K562 (cell line): ENCODE measurements around the gene OPA1. TPM values are rescaled to one million over a fixed set of nuclear protein-coding genes. Genes with fewer than 3 reads are reported as not detected.

ENCODE experiments used
- ATAC-seq: fragments of 200-7000 bp; cut with Tn5 transposase; 3 replicates; pipeline ENCODE4 v1.9.1; 2020; ENCODE audit warnings: moderate library complexity
- BruUV-seq: library from RNA; stranded (reverse); fragments of 400-500 nt; replicated peaks from 2 replicates; lab custom pipeline; 2021; lab: Mats Ljungman, UMichigan
- CTCF ChIA-PET: fragments of 300-600 bp; formaldehyde crosslinking; extraction: SDS; loops from one replicate; lab custom pipeline; 2021; ENCODE audit warnings: low intra/inter-chr PET ratio; lab: Yijun Ruan, JAX
- POLR2A ChIA-PET: fragments of 300-600, 350-650 bp; sonication (Branson Sonifier 250); formaldehyde crosslinking; extraction: SDS; loops from one replicate; lab custom pipeline; 2021; ENCODE audit warnings: antibody characterized with exemption, inconsistent platforms; lab: Yijun Ruan, JAX
- DNase-seq, 4 experiments: peaks; one replicate each; pipeline versions ENCODE4 v3.0.0 to v3.0.0-alpha.2; 2011 to 2018; ENCODE audit warnings: low spot score in 3 of 4, mixed read lengths in 3 of 4; ENCODE audit errors: extremely low read depth in 1 of 4
- FAIRE-seq: peaks from 2 replicates; lab custom pipeline; 2011; peaks lifted over from hg19 to GRCh38; lab: Jason Lieb, UNC
- H2AFZ ChIP-seq: 2 replicates; pipeline ENCODE4 v1.6.0; 2011; ENCODE audit warnings: low read depth, low read length, control low read depth, inconsistent platforms
- H3K27ac ChIP-seq: fragments of 200-600 bp; 3 replicates; pipeline ENCODE4 v1.8.0; 2011; ENCODE audit warnings: low read depth, mild to moderate bottlenecking, control low read depth, inconsistent platforms, low read length, moderate library complexity, mixed read lengths; ENCODE audit errors: extremely low read depth
- H3K27me3 ChIP-seq, 2 experiments: fragments of 300-600 bp in 1 of 2; 2 replicates in 1 of 2; 3 replicates in 1 of 2; pipeline versions ENCODE4 v1.6.0 to v1.8.0; 2011; ENCODE audit warnings: inconsistent platforms in 2 of 2, low read length in 2 of 2, mild to moderate bottlenecking in 1 of 2, mixed read lengths in 1 of 2, moderate library complexity in 1 of 2; ENCODE audit not compliant: control insufficient read depth in 2 of 2, insufficient read depth in 2 of 2
- H3K36me3 ChIP-seq: fragments of 300-600 bp; 3 replicates; pipeline ENCODE4 v1.8.0; 2011; ENCODE audit warnings: mild to moderate bottlenecking, low read length, inconsistent platforms; ENCODE audit not compliant: control insufficient read depth, insufficient read depth
- H3K4me1 ChIP-seq, 2 experiments: fragments of 200-600 bp in 1 of 2; replicated peaks in 1 of 2; 2 replicates in 1 of 2; 3 replicates in 1 of 2; pipeline versions ENCODE4 v1.5.1 to v1.8.0; 2011; ENCODE audit warnings: inconsistent platforms in 2 of 2, low read length in 2 of 2, mild to moderate bottlenecking in 1 of 2, mixed read lengths in 1 of 2, moderate library complexity in 1 of 2; ENCODE audit not compliant: control insufficient read depth in 2 of 2, insufficient read depth in 2 of 2
- H3K4me2 ChIP-seq: 2 replicates; pipeline ENCODE4 v1.6.1; 2011; ENCODE audit warnings: low read length, control low read depth, inconsistent platforms, mixed read lengths; ENCODE audit not compliant: insufficient read depth
- H3K4me3 ChIP-seq: fragments of 200-600 bp; sonication (generic), shearing (Covaris generic); 2 replicates; pipeline ENCODE4 v1.5.1; 2016; ENCODE audit warnings: control low read depth, inconsistent platforms
- H3K79me2 ChIP-seq: fragments of 200-600 bp; 3 replicates; pipeline ENCODE4 v1.8.0; 2011; ENCODE audit warnings: low read length, inconsistent platforms; ENCODE audit not compliant: control insufficient read depth, insufficient read depth
- H3K9ac ChIP-seq, 2 experiments: 2 replicates each; pipeline versions ENCODE4 v1.6.0 to v1.6.1; 2011; ENCODE audit warnings: low read depth in 2 of 2, low read length in 2 of 2, control low read depth in 1 of 2, inconsistent platforms in 1 of 2, mild to moderate bottlenecking in 1 of 2, mixed read lengths in 1 of 2; ENCODE audit not compliant: insufficient read depth in 1 of 2
- H3K9me1 ChIP-seq: one replicate; pipeline ENCODE4 v1.6.0; 2011; ENCODE audit warnings: inconsistent platforms, mild to moderate bottlenecking, low read length, moderate library complexity; ENCODE audit not compliant: control insufficient read depth, insufficient read depth
- H3K9me3 ChIP-seq: replicated peaks from 2 replicates; pipeline ENCODE4 v1.5.1; 2011; ENCODE audit warnings: low read depth, low read length, inconsistent platforms; ENCODE audit not compliant: control insufficient read depth, insufficient read depth
- H4K20me1 ChIP-seq: replicated peaks from 2 replicates; pipeline ENCODE4 v1.6.1; 2011; ENCODE audit warnings: low read length, inconsistent platforms, mixed read lengths; ENCODE audit not compliant: control insufficient read depth, insufficient read depth
- CBFA2T3 ChIP-seq: fragments of 450-650 bp; IDR thresholded peaks from 2 replicates; pipeline ENCODE4 v1.6.1; 2017
- CTCFL ChIP-seq: IDR thresholded peaks from 2 replicates; pipeline ENCODE4 v1.6.1; 2011; ENCODE audit warnings: borderline replicate concordance, low read depth, mild to moderate bottlenecking, moderate library complexity, low read length; ENCODE audit not compliant: insufficient read depth, poor library complexity, severe bottlenecking
- MAFF ChIP-seq: IDR thresholded peaks from 2 replicates; pipeline ENCODE4 v1.6.1; 2012; ENCODE audit warnings: low read length, improper control_type of control experiment
- MAFG ChIP-seq: fragments of 450-650 bp; conservative IDR thresholded peaks from 2 replicates; pipeline ENCODE4 v1.6.1; 2016; ENCODE audit warnings: missing genetic modification characterization, missing compliant biosample characterization
- NRF1 ChIP-seq, 2 experiments: fragments of 450-650 bp; IDR thresholded peaks in 1 of 2; conservative IDR thresholded peaks in 1 of 2; 2 replicates each; pipeline ENCODE4 v1.6.1; 2014; ENCODE audit warnings: mild to moderate bottlenecking in 2 of 2
- RNF219 ChIP-seq: fragments of 250-450 bp; sonication (Bioruptor Pico); IDR thresholded peaks from 2 replicates; pipeline ENCODE4 v1.5.0; 2022; ENCODE audit warnings: mild to moderate bottlenecking
- ZC3H8 ChIP-seq: fragments of 450-650 bp; IDR thresholded peaks from 2 replicates; pipeline ENCODE4 v1.6.1; 2017
- WGBS: fragments of 100-300 bp; shearing (Covaris generic); methylation state at CpG from one replicate; pipeline ENCODE4 v1.1.6; 2016; ENCODE audit warnings: low coverage, mixed read lengths; ENCODE audit not compliant: insufficient coverage; ENCODE audit errors: missing lambda C conversion rate; 5-methylcytosine and 5-hydroxymethylcytosine counted together
- in situ Hi-C: fragments of 300-500 bp; cut with MboI; formaldehyde crosslinking; loops from 4 replicates; pipeline ENCODE4 v1.15.0; 2018; ENCODE audit warnings: inconsistent platforms, mixed read lengths
- intact Hi-C: fragments of 100-400 bp; cut with micrococcal nuclease; formaldehyde crosslinking; loops from 2 replicates; pipeline ENCODE4 v1.14.2; 2022
- polyA plus RNA-seq, 8 experiments: library from polyadenylated mRNA; depleted of rRNA in 4 of 8; stranded (reverse) in 5 of 8; unstranded in 3 of 8; fragments of >200 nt; fragmentation: Nextera tagmentation in 2 of 8; fragmentation: Illumina TruSeq in 1 of 8; extraction: Ambion mirVana in 2 of 8; extraction: Trizol in 1 of 8; gene quantifications; 2 replicates each; pipeline versions ENCODE4 v1.2.1 to v1.2.3, GENCODE V29; 2011 to 2014; ENCODE audit warnings: inconsistent platforms in 1 of 8, missing spikeins in 1 of 8
- total RNA-seq, 7 experiments: library from RNA; depleted of rRNA in 6 of 7; stranded (reverse); fragments of >200 nt in 6 of 7; fragmentation: Illumina TruSeq in 2 of 7; extraction: Trizol in 2 of 7; gene quantifications; 2 replicates each; pipeline versions ENCODE4 v1.2.1 to v1.2.3, GENCODE V29; 2011 to 2021; ENCODE audit warnings: low replicate concordance in 1 of 7
- TF ChIP-seq, protein P1 (sequence below): fragments of 450-650 bp; IDR thresholded peaks from 2 replicates; pipeline ENCODE4 v1.6.1; 2016; ENCODE audit warnings: missing biosample characterization, missing genetic modification characterization
- TF ChIP-seq, protein P2 (sequence below), 2 experiments: fragments of 450-650 bp in 1 of 2; sonication (generic) in 1 of 2; formaldehyde crosslinking; conservative IDR thresholded peaks; 2 replicates each; pipeline versions ENCODE4 v1.4.0 to v1.8.1; 2020 to 2022; ENCODE audit warnings: mild to moderate bottlenecking in 1 of 2, missing genetic modification reagents in 1 of 2
- TF ChIP-seq, protein P3 (sequence below): sonication (generic); formaldehyde crosslinking; IDR thresholded peaks from 2 replicates; pipeline ENCODE4 v1.8.1; 2023; ENCODE audit warnings: mild to moderate bottlenecking, missing genetic modification reagents

The OPA1 gene
- total and polyA plus RNA-seq, 9 of the 15 experiments (the other 6 are each of a cell fraction or from before 2014, with no cell fraction given): 19.7 to 127 (median 94.7) TPM

DNA sequence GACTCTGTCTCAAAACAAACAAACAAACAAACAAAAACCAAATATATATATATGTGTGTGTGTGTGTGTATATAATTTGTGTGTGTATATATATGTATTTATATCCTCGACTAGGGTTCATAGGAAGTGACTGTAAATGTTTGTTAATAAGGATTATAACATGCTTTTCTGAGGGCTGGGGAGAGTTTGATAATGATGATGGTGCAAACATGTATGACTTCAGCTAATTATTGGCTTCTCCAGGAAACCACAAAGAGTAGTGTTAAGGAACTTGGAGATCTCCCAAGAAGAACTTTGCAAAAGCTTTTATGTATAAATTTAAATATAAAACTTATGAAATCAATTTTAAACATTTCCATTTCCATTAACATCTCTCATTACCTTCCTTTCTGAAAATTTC, 3.9 kb upstream of the OPA1 start:
- Histone ChIP-seq H3K9me1 (no peaks in the 10 kb centered on the region), H3K4me3 (no peak overlapping the region), H3K4me2 (no peak overlapping the region), H3K9ac (no peak overlapping the region), H3K4me1 (peaks cover 5 to 17% of the 10 kb centered on the region in 2 experiments; a peak in 3 of 5 replicates), H2AFZ (no peak overlapping the region), H3K9me3 (no peaks in the 10 kb centered on the region), H4K20me1 (no peaks in the 10 kb centered on the region), H3K79me2 (peaks cover 16% of the 10 kb centered on the region), H3K27ac (no peak overlapping the region), H3K36me3 (no peaks in the 10 kb centered on the region), H3K27me3 (no peaks in the 10 kb centered on the region)
- in situ Hi-C loops (no loop called here), intact Hi-C loops (no loop called here)
- BruUV-seq: no TSS peak
- TF ChIP-seq, protein P1, sequence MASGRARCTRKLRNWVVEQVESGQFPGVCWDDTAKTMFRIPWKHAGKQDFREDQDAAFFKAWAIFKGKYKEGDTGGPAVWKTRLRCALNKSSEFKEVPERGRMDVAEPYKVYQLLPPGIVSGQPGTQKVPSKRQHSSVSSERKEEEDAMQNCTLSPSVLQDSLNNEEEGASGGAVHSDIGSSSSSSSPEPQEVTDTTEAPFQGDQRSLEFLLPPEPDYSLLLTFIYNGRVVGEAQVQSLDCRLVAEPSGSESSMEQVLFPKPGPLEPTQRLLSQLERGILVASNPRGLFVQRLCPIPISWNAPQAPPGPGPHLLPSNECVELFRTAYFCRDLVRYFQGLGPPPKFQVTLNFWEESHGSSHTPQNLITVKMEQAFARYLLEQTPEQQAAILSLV (tag): no peak
- TF ChIP-seq, protein P2, sequence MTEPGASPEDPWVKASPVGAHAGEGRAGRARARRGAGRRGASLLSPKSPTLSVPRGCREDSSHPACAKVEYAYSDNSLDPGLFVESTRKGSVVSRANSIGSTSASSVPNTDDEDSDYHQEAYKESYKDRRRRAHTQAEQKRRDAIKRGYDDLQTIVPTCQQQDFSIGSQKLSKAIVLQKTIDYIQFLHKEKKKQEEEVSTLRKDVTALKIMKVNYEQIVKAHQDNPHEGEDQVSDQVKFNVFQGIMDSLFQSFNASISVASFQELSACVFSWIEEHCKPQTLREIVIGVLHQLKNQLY (CRISPR knock-in tag; conservative IDR thresholded peaks at IDR 0.05): no peak
- TF ChIP-seq RNF219 (CRISPR knock-in tag): no peak
- no peak for TF ChIP-seq MAFF
- TF ChIP-seq CTCFL: no peak
- TF ChIP-seq ZC3H8: no peak
- TF ChIP-seq MAFG (tag): no peak
- TF ChIP-seq NRF1 (conservative IDR thresholded peaks at IDR 0.05 in 1 of 2, IDR thresholded peaks at IDR 0.05 in 1 of 2): no peak
- TF ChIP-seq CBFA2T3: no peak
- TF ChIP-seq, protein P3, sequence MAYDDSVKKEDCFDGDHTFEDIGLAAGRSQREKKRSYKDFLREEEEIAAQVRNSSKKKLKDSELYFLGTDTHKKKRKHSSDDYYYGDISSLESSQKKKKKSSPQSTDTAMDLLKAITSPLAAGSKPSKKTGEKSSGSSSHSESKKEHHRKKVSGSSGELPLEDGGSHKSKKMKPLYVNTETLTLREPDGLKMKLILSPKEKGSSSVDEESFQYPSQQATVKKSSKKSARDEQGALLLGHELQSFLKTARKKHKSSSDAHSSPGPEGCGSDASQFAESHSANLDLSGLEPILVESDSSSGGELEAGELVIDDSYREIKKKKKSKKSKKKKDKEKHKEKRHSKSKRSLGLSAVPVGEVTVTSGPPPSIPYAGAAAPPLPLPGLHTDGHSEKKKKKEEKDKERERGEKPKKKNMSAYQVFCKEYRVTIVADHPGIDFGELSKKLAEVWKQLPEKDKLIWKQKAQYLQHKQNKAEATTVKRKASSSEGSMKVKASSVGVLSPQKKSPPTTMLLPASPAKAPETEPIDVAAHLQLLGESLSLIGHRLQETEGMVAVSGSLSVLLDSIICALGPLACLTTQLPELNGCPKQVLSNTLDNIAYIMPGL (CRISPR knock-in tag): no peak
- CTCF ChIA-PET: no interaction called here
- 14% methylated on average over 1 of the region's 1 CpG for WGBS
- FAIRE-seq: no peak
- POLR2A ChIA-PET: interaction anchor here (0.5 to 0.7 kb wide), 2 partner anchors 22 to 59 kb away, joined by 3 read pairs; no protein-coding TSS in a partner anchor
- no peak for ATAC-seq
- DNase-seq: no peak
